ENCODE data around the gene PLCD3. TPM values are rescaled to one million over a fixed set of nuclear protein-coding genes. Genes with fewer than 3 reads are reported as not detected.

The PLCD3 gene
- total RNA-seq, 1 experiment from 2014 or later = 88.5 TPM

DNA sequence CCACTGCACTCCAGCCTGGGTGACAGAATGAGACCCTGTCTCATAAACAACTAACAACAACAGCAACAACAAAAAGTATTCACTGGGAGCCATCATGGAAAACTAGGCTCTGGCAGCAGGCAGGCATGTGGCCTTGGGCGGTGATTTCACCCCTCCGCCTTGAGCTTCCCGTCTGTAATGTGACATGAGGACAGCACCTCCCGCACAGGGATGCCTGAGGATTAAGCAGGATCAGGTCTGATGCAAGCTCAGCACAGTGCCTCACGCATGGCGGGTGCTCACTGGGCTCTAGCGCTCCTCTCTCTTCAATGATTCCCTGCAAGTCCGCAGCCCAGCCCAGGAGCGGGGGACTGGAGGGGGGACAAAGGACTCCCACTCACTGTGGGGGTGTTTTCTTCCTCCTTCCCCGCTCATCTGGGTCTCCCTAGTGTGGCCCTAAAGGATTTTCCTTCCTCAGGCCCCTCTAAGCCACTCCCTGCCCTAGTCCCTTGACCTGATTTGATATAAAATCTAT, 2.8 kb downstream of the PLCD3 start:
- H3K4me1 Mint-ChIP-seq (ENCODE audit: low read depth, unreplicated experiment) = peaks cover 36% of the 10 kb centered on the region
- Histone ChIP-seq H3K4me1 (peaks cover 52% of the 10 kb centered on the region), H3K36me3 (ENCODE audit: control insufficient read depth, insufficient read depth, low read length) (no peaks in the 10 kb centered on the region; the same call in 1 of the 2 replicates), H3K4me3 (ENCODE audit: low read depth, low read length) (no peak overlapping the region), H3K9me3 (no peaks in the 10 kb centered on the region), H3K27me3 (replicated peaks; ENCODE audit: control insufficient read depth, insufficient read depth, low read length) (no peaks in the 10 kb centered on the region)
- H3K27ac Mint-ChIP-seq (ENCODE audit: unreplicated experiment) = peak overlapping the region; percentile 58
- intact Hi-C loops (cut with micrococcal nuclease; ENCODE audit: unreplicated experiment) = no loop called here
- BruUV-seq (replicated peaks) = no TSS peak
- ChIA-PET CTCF (interaction anchor here (0.6 to 2.3 kb wide), 6 partner anchors 18 to 1240 kb away, joined by 3 to 8 read pairs (median 4); partner anchors contain the start of genes HEXIM1, HEXIM2 and NMT1), POLR2A (interaction anchor here (0.6 to 1.9 kb wide), 3 partner anchors 19 to 68 kb away, joined by 3 to 6 read pairs (median 4); partner anchors contain the start of gene HEXIM1)
- TF ChIP-seq, protein P1, sequence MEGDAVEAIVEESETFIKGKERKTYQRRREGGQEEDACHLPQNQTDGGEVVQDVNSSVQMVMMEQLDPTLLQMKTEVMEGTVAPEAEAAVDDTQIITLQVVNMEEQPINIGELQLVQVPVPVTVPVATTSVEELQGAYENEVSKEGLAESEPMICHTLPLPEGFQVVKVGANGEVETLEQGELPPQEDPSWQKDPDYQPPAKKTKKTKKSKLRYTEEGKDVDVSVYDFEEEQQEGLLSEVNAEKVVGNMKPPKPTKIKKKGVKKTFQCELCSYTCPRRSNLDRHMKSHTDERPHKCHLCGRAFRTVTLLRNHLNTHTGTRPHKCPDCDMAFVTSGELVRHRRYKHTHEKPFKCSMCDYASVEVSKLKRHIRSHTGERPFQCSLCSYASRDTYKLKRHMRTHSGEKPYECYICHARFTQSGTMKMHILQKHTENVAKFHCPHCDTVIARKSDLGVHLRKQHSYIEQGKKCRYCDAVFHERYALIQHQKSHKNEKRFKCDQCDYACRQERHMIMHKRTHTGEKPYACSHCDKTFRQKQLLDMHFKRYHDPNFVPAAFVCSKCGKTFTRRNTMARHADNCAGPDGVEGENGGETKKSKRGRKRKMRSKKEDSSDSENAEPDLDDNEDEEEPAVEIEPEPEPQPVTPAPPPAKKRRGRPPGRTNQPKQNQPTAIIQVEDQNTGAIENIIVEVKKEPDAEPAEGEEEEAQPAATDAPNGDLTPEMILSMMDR (IDR thresholded peaks at IDR 0.05; ENCODE audit: insufficient read depth in 1 of 2, low read depth in 1 of 2, low read length in 1 of 2, severe bottlenecking in 1 of 2, unreplicated experiment in 1 of 2) = no peak
- DNase-seq = peak; percentile 81 to 86
- H3K27me3 Mint-ChIP-seq (ENCODE audit: insufficient read depth, unreplicated experiment) = no peaks in the 10 kb centered on the region
- H3K9me3 Mint-ChIP-seq (ENCODE audit: unreplicated experiment) = no peaks in the 10 kb centered on the region
- peak overlapping the region; percentile 5 for H3K4me3 Mint-ChIP-seq (ENCODE audit: unreplicated experiment)
- H3K36me3 Mint-ChIP-seq (ENCODE audit: insufficient read depth, unreplicated experiment) = peaks cover 48% of the 10 kb centered on the region

DNA sequence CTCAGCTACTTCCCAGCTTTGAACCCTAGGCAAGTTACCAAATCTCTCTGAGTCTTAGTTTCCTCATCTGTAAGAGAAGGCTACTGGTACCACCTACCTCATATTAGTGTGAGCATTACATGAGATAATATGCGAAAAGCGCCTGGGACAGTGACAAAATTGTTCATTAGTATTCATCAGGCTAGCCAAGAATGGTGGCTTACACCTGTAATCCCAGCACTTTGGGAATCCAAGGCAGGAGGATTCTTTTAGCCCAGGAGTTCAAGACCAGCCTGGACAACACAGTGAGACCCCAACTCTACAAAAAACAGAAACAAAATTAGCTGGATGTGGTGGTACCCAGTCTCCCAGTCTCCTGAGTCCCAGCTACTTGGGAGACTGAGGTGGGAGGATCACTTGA, 3.3 kb downstream of the PLCD3 start:
- ChIA-PET CTCF (interaction anchor here (0.5 to 1.7 kb wide), 6 partner anchors 18 to 1240 kb away, joined by 3 to 4 read pairs (median 3); partner anchors contain the start of genes HEXIM2 and NMT1), POLR2A (interaction anchor here (1.9 kb wide), 1 partner anchor 19 kb away, joined by 6 read pairs; the partner anchor contains the start of gene HEXIM1)
- Histone ChIP-seq H3K4me1 (peaks cover 57% of the 10 kb centered on the region), H3K27me3 (replicated peaks; ENCODE audit: control insufficient read depth, insufficient read depth, low read length) (no peaks in the 10 kb centered on the region), H3K4me3 (ENCODE audit: low read depth, low read length) (no peak overlapping the region), H3K36me3 (ENCODE audit: control insufficient read depth, insufficient read depth, low read length) (no peaks in the 10 kb centered on the region; the same call in 1 of the 2 replicates), H3K9me3 (no peaks in the 10 kb centered on the region)
- Mint-ChIP-seq H3K36me3 (ENCODE audit: insufficient read depth, unreplicated experiment) (peaks cover 48% of the 10 kb centered on the region), H3K4me3 (ENCODE audit: unreplicated experiment) (peak overlapping the region; percentile 5), H3K27me3 (ENCODE audit: insufficient read depth, unreplicated experiment) (no peaks in the 10 kb centered on the region), H3K27ac (ENCODE audit: unreplicated experiment) (peak overlapping the region; percentile 58), H3K9me3 (ENCODE audit: unreplicated experiment) (no peaks in the 10 kb centered on the region), H3K4me1 (ENCODE audit: low read depth, unreplicated experiment) (peaks cover 36% of the 10 kb centered on the region)
- no peak for DNase-seq
- TF ChIP-seq, protein P1 (IDR thresholded peaks at IDR 0.05; ENCODE audit: insufficient read depth in 1 of 2, low read depth in 1 of 2, low read length in 1 of 2, severe bottlenecking in 1 of 2, unreplicated experiment in 1 of 2) = no peak
- intact Hi-C loops (cut with micrococcal nuclease; ENCODE audit: unreplicated experiment) = no loop called here
- BruUV-seq (replicated peaks) = no TSS peak

DNA sequence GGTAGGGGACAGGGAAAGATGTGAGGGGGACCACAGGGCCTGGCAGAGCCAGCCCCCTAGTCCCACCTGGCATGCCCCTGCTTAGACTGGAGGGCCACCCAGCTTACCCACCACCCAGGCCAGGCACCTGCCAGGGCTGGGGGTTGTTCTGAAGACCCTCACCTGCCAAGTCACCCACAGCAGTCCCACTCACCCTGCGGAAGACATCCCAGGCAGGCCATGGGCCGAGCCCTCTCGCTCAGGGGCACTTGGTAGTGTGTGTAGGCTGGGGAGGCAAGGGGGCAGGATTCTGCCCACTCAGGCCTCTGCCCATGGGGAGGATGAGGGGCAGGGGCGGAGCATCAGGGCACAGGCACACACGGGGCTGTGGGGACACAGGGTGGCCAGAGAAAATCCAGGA, 4.0 kb downstream of the PLCD3 start:
- no TSS peak for BruUV-seq (replicated peaks)
- TF ChIP-seq, protein P1 (IDR thresholded peaks at IDR 0.05; ENCODE audit: insufficient read depth in 1 of 2, low read depth in 1 of 2, low read length in 1 of 2, severe bottlenecking in 1 of 2, unreplicated experiment in 1 of 2) = no peak
- CTCF ChIA-PET = interaction anchor here (0.5 to 1.7 kb wide), 2 partner anchors 67 to 361 kb away, joined by 3 to 4 read pairs; partner anchors contain the start of gene NMT1
- intact Hi-C loops (cut with micrococcal nuclease; ENCODE audit: unreplicated experiment) = no loop called here
- DNase-seq = no peak
- POLR2A ChIA-PET = interaction anchor here (1.4 kb wide), 1 partner anchor 20 kb away, joined by 3 read pairs; the partner anchor contains the start of gene HEXIM1
- Mint-ChIP-seq H3K9me3 (ENCODE audit: unreplicated experiment) (no peaks in the 10 kb centered on the region), H3K4me1 (ENCODE audit: low read depth, unreplicated experiment) (peaks cover 37% of the 10 kb centered on the region), H3K27me3 (ENCODE audit: insufficient read depth, unreplicated experiment) (no peaks in the 10 kb centered on the region), H3K36me3 (ENCODE audit: insufficient read depth, unreplicated experiment) (peaks cover 48% of the 10 kb centered on the region), H3K27ac (ENCODE audit: unreplicated experiment) (peak overlapping the region; percentile 97), H3K4me3 (ENCODE audit: unreplicated experiment) (peak overlapping the region; percentile 23)
- peaks cover 63% of the 10 kb centered on the region for H3K4me1 ChIP-seq
- no peak overlapping the region for H3K4me3 ChIP-seq (ENCODE audit: low read depth, low read length)
- H3K9me3 ChIP-seq = no peaks in the 10 kb centered on the region
- H3K27me3 ChIP-seq (replicated peaks; ENCODE audit: control insufficient read depth, insufficient read depth, low read length) = no peaks in the 10 kb centered on the region
- H3K36me3 ChIP-seq (ENCODE audit: control insufficient read depth, insufficient read depth, low read length) = no peaks in the 10 kb centered on the region; the same call in 1 of the 2 replicates
